Keratinocyte (primary cell): ENCODE results near the gene C12orf75. TPM values are rescaled to one million over a fixed set of nuclear protein-coding genes. Genes with fewer than 3 reads are reported as not detected.

Experiments
- DNase-seq: peaks from one replicate; pipeline ENCODE4 v3.0.0-alpha.2; 2011; ENCODE audit warnings: low read depth, missing footprints, low spot score
- FAIRE-seq: peaks from 2 replicates; lab custom pipeline; 2011; peaks lifted over from hg19 to GRCh38; lab: Jason Lieb, UNC
- H2AFZ ChIP-seq: 2 replicates; pipeline ENCODE4 v1.6.0; 2012; ENCODE audit warnings: low read length, control low read depth, inconsistent platforms; ENCODE audit not compliant: control insufficient read depth
- H3K27ac ChIP-seq: 2 replicates; pipeline ENCODE4 v1.5.1; 2011; ENCODE audit warnings: low read length; ENCODE audit not compliant: control insufficient read depth, insufficient read depth
- H3K27me3 ChIP-seq: 3 replicates; pipeline ENCODE4 v1.6.0; 2011; ENCODE audit warnings: low read length; ENCODE audit not compliant: control insufficient read depth, insufficient read depth; ENCODE audit errors: extremely low read depth
- H3K36me3 ChIP-seq, 2 experiments: 2 replicates in 1 of 2; 3 replicates in 1 of 2; pipeline ENCODE4 v1.5.1; 2011; ENCODE audit warnings: low read length in 2 of 2, mild to moderate bottlenecking in 1 of 2; ENCODE audit not compliant: control insufficient read depth in 2 of 2, insufficient read depth in 2 of 2; ENCODE audit errors: extremely low read depth in 1 of 2
- H3K4me1 ChIP-seq: 3 replicates; pipeline ENCODE4 v1.5.1; 2011; ENCODE audit warnings: low read length; ENCODE audit not compliant: control insufficient read depth, insufficient read depth; ENCODE audit errors: extremely low read depth
- H3K4me2 ChIP-seq: 3 replicates; pipeline ENCODE4 v1.6.0; 2011; ENCODE audit warnings: low read depth, low read length; ENCODE audit not compliant: control insufficient read depth, insufficient read depth; ENCODE audit errors: extremely low read depth
- H3K4me3 ChIP-seq, 3 experiments: fragments of 200-600 bp in 1 of 3; sonication (generic) in 1 of 3; 2 replicates in 2 of 3; 3 replicates in 1 of 3; pipeline ENCODE4 v1.5.1; 2011 to 2016; ENCODE audit warnings: low read length in 3 of 3, mild to moderate bottlenecking in 3 of 3, control low read depth in 2 of 3, inconsistent platforms in 1 of 3, low read depth in 1 of 3, mixed read lengths in 1 of 3, mixed run types in 1 of 3, moderate library complexity in 1 of 3; ENCODE audit not compliant: control insufficient read depth in 2 of 3, insufficient read depth in 2 of 3; ENCODE audit errors: extremely low read depth in 1 of 3
- H3K79me2 ChIP-seq: 2 replicates; pipeline ENCODE4 v1.6.0; 2012; ENCODE audit warnings: low read length; ENCODE audit not compliant: control insufficient read depth, insufficient read depth
- H3K9ac ChIP-seq: 3 replicates; pipeline ENCODE4 v1.6.0; 2011; ENCODE audit warnings: low read length; ENCODE audit not compliant: control insufficient read depth, insufficient read depth; ENCODE audit errors: extremely low read depth
- H3K9me1 ChIP-seq: 3 replicates; pipeline ENCODE4 v1.6.0; 2011; ENCODE audit warnings: low read length; ENCODE audit not compliant: control insufficient read depth, insufficient read depth; ENCODE audit errors: extremely low read depth
- H3K9me3 ChIP-seq: 2 replicates; pipeline ENCODE4 v1.5.1; 2012; ENCODE audit warnings: low read depth, low read length; ENCODE audit not compliant: control insufficient read depth
- H4K20me1 ChIP-seq: 3 replicates; pipeline ENCODE4 v1.6.0; 2011; ENCODE audit warnings: low read length; ENCODE audit not compliant: control insufficient read depth, insufficient read depth; ENCODE audit errors: extremely low read depth
- CTCF ChIP-seq, 3 experiments: IDR thresholded peaks in 1 of 3; conservative IDR thresholded peaks in 1 of 3; optimal IDR thresholded peaks in 1 of 3; 2 replicates in 2 of 3; 3 replicates in 1 of 3; pipeline versions ENCODE3 to v1.5.1; 2011; ENCODE audit warnings: low read length in 3 of 3, mild to moderate bottlenecking in 3 of 3, moderate library complexity in 2 of 3, control low read depth in 1 of 3, inconsistent platforms in 1 of 3; ENCODE audit not compliant: insufficient read depth in 2 of 3; ENCODE audit errors: extremely low read depth in 1 of 3
- EZH2 ChIP-seq: IDR thresholded peaks from one replicate; pipeline ENCODE4 v1.6.1; 2012; ENCODE audit warnings: inconsistent platforms, mild to moderate bottlenecking, low read length, moderate library complexity
- dilution Hi-C: fragments of 300-500 bp; cut with MboI; formaldehyde crosslinking; loops from one replicate; pipeline ENCODE4 v1.7.0; 2020; ENCODE audit warnings: low sequenced_read_pairs; ENCODE audit not compliant: extremely low pct_ligation_motif_present
- polyA plus RNA-seq, 5 experiments: library from polyadenylated mRNA; depleted of rRNA in 3 of 5; stranded (reverse) in 3 of 5; stranded (forward) in 1 of 5; unstranded in 1 of 5; fragments of >200 nt; gene quantifications; 1 replicate in 1 of 5; 2 replicates in 3 of 5; 3 replicates in 1 of 5; pipeline versions ENCODE4 v1.2.1 to v1.2.3, GENCODE V29; 2011 to 2012; ENCODE audit warnings: missing spikeins in 2 of 5, low read depth in 1 of 5, low replicate concordance in 1 of 5

The C12orf75 gene
- polyA plus RNA-seq, 1 donor (not counting 4 experiments of a cell fraction or from before 2014, with no cell fraction given) = 160 TPM

- FAIRE-seq (no peak), DNase-seq (no peak)
- Histone ChIP-seq H3K36me3 (no peaks in the 10 kb centered on the region), H3K27ac (no peak overlapping the region), H3K9ac (no peak overlapping the region), H3K4me2 (no peak overlapping the region), H3K79me2 (no peaks in the 10 kb centered on the region), H3K4me1 (no peaks in the 10 kb centered on the region), H3K9me3 (no peaks in the 10 kb centered on the region), H2AFZ (no peak overlapping the region), H3K4me3 (no peak overlapping the region), H3K27me3 (no peaks in the 10 kb centered on the region), H4K20me1 (no peaks in the 10 kb centered on the region), H3K9me1 (no peaks in the 10 kb centered on the region)
- TF ChIP-seq CTCF (optimal IDR thresholded peaks at IDR 0.05 in 1 of 3, IDR thresholded peaks at IDR 0.05 in 1 of 3, conservative IDR thresholded peaks at IDR 0.05 in 1 of 3; ENCODE audit: extremely low read depth in 1 of 3, insufficient read depth in 2 of 3, low read length in 3 of 3) (no peak), EZH2 (no peak)
- dilution Hi-C loops = no loop called here
Measured at GRCh38 chr12:105391231-105391630, 60.7 kb downstream of the C12orf75 start.

- no peaks in the 10 kb centered on the region for H3K4me1 ChIP-seq
- H3K9me3 ChIP-seq = no peaks in the 10 kb centered on the region
- H3K27me3 ChIP-seq = no peaks in the 10 kb centered on the region
- no peak overlapping the region for H3K4me2 ChIP-seq
- no peak overlapping the region for H2AFZ ChIP-seq
- H3K27ac ChIP-seq = no peak overlapping the region
- H4K20me1 ChIP-seq = no peaks in the 10 kb centered on the region
- no peaks in the 10 kb centered on the region for H3K79me2 ChIP-seq
- H3K36me3 ChIP-seq = no peaks in the 10 kb centered on the region
- no peak for TF ChIP-seq CTCF (optimal IDR thresholded peaks at IDR 0.05 in 1 of 3, IDR thresholded peaks at IDR 0.05 in 1 of 3, conservative IDR thresholded peaks at IDR 0.05 in 1 of 3; ENCODE audit: extremely low read depth in 1 of 3, insufficient read depth in 2 of 3, low read length in 3 of 3)
- TF ChIP-seq EZH2 = no peak
- DNase-seq = no peak
- H3K9ac ChIP-seq = no peak overlapping the region
- H3K9me1 ChIP-seq = no peaks in the 10 kb centered on the region
- H3K4me3 ChIP-seq = no peak overlapping the region
- FAIRE-seq = no peak
- dilution Hi-C loops = no loop called here
Measured at GRCh38 chr12:105393587-105393986, 63.1 kb downstream of the C12orf75 start.
